ENCODE data around the gene TTC7B.
"Not testable (repeated sequence)": the region's sequence is repeated elsewhere in the genome, so short reads cannot be mapped to it uniquely, and the experiment has no call there.

The TTC7B gene

GRCh38 chr14:90538095-90538494 lies 278.1 kb downstream of the TTC7B start:
- DNase-seq, result no peak

DNA sequence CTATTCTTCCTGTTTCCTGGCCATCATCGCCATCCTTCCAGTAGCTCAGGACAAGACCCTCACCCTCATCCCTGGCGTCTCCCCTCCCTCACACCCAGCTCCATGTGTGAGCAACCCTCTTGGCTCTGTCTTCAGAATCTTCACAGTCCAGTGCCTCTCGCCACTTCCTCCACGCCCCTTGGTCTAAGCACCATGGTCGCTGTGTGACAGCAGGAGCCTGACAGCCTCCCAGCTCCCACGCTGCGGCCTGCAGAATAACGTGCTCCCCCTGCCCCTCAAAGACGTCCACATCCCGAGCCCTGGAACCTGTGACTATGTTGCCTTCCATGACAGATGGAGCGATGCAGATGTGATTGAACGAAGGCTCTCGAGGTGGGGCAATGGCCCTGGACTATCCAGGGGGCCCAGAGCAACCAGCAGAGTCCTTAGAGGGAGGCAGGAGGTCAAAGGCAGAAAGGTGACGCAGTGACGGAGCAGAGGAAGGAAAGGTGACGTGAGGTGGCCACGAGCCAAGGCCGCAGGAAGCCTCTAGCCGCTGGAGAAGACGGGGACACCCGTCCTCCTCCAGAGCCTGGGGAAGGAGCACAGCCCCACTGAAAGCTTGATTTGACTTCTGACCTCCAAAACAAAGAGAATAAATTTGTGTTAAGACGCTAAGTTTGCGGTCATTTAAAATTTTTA lies 279.6 kb downstream of the TTC7B start:
- DNase-seq, result no peak

GRCh38 chr14:90536092-90536491 lies 280.1 kb downstream of the TTC7B start:
- DNase-seq, result no peak

DNA sequence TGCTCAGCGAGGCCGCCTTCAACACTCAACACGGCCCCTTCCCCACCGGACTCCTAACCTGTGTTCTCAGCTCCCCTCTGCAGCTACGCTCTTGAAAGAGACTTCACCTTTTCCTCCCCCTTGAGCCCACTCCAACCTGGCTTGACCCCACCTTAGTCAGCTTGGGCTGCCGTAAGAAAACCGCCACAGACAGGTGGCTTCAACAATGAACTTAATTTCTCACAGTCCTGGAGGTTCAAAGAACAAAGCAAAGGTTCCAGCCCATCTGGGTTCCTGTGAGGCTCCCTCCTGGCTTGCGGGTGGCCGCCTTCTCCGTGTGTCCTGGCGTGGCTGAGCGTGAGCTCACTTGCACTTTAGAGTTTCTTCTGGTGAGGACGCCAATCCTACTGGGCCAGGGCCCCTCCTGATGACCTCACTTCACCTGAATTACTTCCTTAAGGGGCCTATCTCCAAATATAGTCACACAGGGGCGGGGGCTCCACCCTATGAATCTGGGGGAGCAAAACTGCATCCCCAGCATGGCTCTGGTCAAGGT lies 280.6 kb downstream of the TTC7B start:
- DNase-seq, result no peak

- DNase-seq, result no peak
These were observed 281.2 kb downstream of the TTC7B start for GRCh38 chr14:90534838-90535555.

- DNase-seq, result no peak
These were observed 282.0 kb downstream of the TTC7B start for GRCh38 chr14:90534091-90534837.

DNA sequence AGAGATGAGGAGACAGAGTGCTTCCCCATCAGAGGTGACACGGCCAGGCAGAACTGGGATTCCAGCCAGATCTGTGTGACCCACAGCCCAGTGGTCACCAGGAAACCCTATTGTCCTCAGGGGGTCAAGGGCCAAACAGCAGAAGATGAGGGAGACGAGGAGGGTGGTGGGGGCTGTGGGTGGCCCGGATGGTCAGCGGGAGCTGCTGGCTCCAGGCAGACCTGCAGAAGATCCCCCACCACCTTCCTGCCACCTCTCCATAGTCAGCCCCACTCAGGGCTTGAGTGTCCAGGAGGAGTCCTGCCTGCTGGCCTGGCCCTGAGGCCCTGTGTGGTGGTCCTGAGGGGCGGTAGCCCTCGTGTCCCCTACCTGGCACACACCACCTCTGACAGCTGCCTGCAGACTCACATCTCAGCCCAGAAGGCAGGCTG lies 282.6 kb downstream of the TTC7B start:
- no peak for DNase-seq

GRCh38 chr14:90532826-90533525 lies 283.3 kb downstream of the TTC7B start:
- no peak for DNase-seq

DNA sequence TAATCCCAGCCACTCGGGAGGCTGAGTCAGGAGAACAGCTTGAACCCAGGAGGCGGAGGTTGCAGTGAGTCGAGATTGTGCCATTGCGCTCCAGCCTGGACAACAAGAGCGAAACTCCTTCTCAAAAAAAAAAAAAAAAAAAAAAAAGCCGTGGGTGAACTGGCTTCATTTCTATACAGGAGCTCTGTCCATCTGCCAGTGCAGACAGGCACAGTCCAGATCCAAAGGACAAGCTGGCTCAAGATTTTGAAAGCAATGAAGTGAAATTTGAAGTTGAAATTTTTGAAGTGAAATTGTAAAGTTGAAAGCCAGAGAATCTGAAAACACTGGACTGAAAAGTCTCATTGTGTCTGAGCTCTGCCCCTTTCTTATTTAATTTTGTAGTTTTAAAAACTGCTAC lies 284.7 kb downstream of the TTC7B start:
- DNase-seq, result no peak

GRCh38 chr14:90530523-90530922 lies 285.7 kb downstream of the TTC7B start:
- DNase-seq, result no peak

DNA sequence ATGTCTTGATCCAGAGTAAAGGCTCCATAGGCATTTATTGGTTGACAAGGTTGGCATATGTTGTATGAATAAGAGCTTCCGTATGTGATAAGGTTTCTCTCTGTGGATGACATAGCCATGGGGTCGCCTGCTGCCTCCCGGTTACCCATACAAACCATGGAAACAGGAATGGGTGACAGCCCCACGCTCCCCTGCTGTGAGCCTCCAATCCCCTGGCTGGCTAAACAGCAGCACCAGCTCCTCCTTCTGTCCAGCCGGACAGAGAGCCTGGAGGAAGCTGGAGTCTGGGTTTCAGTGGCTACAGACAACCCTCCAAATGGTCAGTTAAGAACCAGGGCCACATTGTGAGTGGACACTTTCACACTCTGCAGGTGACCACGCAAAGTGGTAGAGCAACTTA lies 288.3 kb downstream of the TTC7B start:
- no peak for DNase-seq

GRCh38 chr14:90526536-90526935 lies 289.7 kb downstream of the TTC7B start:
- not testable (repeated sequence) for DNase-seq

GRCh38 chr14:90525353-90526028 lies 290.7 kb downstream of the TTC7B start:
- not testable (repeated sequence) for DNase-seq

DNA sequence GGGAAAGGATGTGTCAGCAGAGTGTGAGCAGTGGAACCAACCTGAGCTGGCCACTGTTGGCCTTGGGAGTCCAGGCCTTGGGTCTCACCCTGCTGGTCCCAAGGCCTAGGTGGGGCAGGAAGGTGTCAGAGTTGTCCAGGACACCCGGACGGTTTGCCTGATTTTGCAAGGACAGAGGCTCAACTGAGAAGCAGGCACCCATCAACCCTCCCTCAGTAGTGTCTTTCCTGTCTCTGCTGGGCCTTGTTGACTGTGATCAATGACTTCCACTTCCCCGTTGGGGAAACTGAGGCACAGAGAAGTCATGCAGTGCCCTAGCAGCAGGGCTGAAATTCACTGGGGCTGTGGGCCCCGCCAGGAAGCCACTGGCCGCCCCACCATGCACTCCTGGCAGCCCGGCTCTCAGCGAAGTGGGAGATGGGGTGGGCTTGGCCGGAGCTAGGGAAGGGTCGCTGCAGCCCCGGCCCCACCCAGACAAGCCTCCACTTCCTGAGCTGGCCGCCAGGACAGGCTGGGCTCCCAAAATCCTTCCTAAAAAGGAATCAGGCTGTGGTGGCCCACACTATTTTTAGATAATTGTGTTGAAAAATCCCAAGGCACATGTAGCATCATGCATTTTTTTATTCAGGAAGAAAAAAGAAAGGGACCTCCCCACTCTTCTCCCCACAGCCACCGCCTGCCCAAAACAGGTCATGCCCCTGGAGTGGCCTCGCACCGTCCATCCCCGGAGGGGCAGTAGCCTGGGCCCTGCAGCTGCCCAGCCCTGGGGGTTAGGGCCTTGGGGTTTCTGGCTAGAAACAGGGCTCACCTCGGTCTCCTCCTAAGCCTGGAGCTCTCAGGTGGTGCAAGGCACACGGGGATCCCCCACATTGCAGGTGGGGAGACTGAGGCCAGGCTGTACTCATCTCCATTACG lies 292.0 kb downstream of the TTC7B start:
- DNase-seq, result no peak

- DNase-seq, result no peak
These were observed 292.7 kb downstream of the TTC7B start for GRCh38 chr14:90523544-90523943.

- DNase-seq, result no peak
These were observed 293.5 kb downstream of the TTC7B start for GRCh38 chr14:90522571-90523191.

DNA sequence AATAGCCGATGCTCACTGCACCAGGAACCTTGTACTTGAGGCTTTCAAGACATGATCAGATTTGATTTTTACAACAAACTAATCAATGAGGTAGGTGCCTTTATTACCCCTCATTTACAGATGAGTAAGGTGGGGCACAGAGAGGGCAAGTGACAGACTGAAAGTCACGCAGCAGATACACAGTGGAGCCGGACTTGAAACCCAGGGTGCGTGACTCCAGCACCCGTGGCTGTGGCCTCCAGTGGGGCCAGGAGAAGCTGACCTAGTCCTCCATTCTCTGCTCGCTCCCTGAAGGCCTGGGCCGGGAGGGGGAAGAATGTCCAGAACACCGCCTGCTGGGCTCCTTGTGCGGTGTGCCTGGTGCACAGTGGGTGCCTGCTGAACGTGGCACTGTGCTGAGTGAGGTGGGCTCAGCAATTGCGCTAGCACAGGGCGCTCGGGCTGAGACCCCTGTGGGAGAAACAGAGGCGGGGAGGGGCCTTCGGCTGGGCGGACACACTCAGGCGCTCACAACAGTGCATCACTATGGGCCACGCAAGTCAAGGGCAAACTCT lies 294.2 kb downstream of the TTC7B start:
- no peak for DNase-seq

DNA sequence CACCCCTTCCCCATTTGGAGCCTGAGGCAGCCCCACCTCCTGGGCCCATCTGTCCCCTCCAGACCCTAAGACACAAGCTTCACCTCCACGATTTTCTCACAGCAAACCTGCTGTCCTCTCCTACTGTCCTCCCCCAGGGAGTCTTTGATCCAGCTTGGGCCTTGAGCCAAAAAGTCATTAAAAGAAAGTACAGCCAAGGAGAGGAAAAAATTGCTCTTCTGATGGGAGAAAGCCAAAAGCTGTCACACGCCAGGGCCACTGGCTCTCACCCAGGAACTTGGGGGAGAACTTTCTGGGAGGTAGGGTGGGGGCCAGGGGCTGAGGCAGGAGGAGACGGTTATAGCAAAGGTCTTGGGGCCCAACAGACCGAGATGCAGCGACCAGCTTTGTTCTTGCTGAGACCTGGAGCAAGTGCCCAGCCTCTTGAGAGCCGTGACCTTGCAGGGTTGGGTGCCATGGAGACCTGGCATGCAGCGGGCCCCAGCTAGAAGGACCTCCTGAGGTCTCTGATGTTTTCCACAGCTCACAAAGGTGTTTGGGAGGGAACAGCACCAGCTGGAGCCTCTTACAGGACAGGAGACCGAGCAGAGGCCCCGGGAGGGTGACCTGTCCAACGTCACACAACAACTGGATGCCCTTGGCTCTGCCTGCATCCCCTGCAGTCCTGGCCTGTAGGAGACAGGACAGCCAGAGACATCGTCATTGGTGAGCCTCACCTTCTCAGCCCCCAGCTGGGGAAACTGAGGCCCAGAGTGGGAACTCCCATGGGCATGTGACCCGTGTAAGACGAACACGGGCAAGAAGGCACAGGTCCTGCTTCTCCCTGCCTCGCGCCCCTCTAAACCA lies 294.9 kb downstream of the TTC7B start:
- DNase-seq, result no peak

GRCh38 chr14:90520326-90520725 lies 295.9 kb downstream of the TTC7B start:
- DNase-seq, result no peak

Data from activated CD4-positive, CD25-positive, alpha-beta regulatory T cell (primary cell).